Chondrocyte (in vitro differentiated cells): Measurements from ENCODE around the gene TANC2. TPM values are rescaled to one million over a fixed set of nuclear protein-coding genes. Genes with fewer than 3 reads are reported as not detected.

Experiments
- DNase-seq: peaks from one replicate; pipeline ENCODE4 v3.0.0; 2021; ENCODE audit warnings: mixed read lengths, low spot score
- H3K27ac Mint-ChIP-seq: one replicate; pipeline ENCODE4 v1.8.0; 2021; ENCODE audit warnings: mild to moderate bottlenecking, moderate library complexity, mixed read lengths; ENCODE audit not compliant: unreplicated experiment
- H3K27me3 Mint-ChIP-seq: 2 replicates; pipeline ENCODE4 v1.8.0; 2021; ENCODE audit warnings: low read depth, mixed read lengths
- H3K36me3 Mint-ChIP-seq: 2 replicates; pipeline ENCODE4 v1.8.0; 2021; ENCODE audit warnings: low read depth, mixed read lengths
- H3K4me1 Mint-ChIP-seq: 2 replicates; pipeline ENCODE4 v1.8.0; 2021; ENCODE audit warnings: low read depth, mild to moderate bottlenecking, mixed read lengths
- H3K4me3 Mint-ChIP-seq: one replicate; pipeline ENCODE4 v1.8.0; 2021; ENCODE audit warnings: mild to moderate bottlenecking, moderate library complexity, mixed read lengths; ENCODE audit not compliant: unreplicated experiment
- H3K9me3 Mint-ChIP-seq: 2 replicates; pipeline ENCODE4 v1.8.0; 2021; ENCODE audit warnings: low read depth, mixed read lengths
- total RNA-seq: library from RNA; stranded (reverse); gene quantifications from 3 replicates; pipeline ENCODE4 v1.2.1, GENCODE V29; 2021
- TF ChIP-seq, protein P1 (sequence below): fragments of 200-600 bp; sonication (generic); IDR thresholded peaks from 2 replicates; pipeline ENCODE4 v1.5.0; 2021; ENCODE audit warnings: antibody characterized with exemption, mild to moderate bottlenecking, moderate library complexity

The TANC2 gene
- total RNA-seq, 1 donor from 2014 or later = 55.7 TPM

DNA sequence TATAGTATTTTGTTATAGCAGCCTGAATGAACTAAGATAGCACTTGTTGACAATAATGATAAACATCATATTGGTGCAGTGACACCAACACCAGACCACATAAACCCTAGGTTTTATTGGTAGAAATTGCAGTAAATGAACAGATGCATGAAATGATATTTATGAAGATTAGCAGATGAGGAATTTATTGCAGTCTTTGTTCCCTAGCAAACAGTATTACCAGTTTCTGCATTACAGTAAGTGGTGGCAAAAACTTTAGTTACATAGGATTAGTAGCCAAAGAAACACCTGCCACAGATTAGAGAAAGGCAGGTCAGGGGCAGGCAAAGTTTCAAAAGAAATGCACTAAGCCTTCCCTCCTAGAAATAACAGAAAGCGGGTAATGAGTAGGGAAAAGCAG is 17.7 kb upstream of the TANC2 start:
- H3K4me3 Mint-ChIP-seq = no peak overlapping the region
- H3K27me3 Mint-ChIP-seq = no peaks in the 10 kb centered on the region
- no peaks in the 10 kb centered on the region for H3K36me3 Mint-ChIP-seq
- H3K27ac Mint-ChIP-seq = no peak overlapping the region
- peaks cover 10% of the 10 kb centered on the region for H3K4me1 Mint-ChIP-seq
- H3K9me3 Mint-ChIP-seq = peaks cover 7% of the 10 kb centered on the region
- no peak for DNase-seq
- TF ChIP-seq, protein P1, sequence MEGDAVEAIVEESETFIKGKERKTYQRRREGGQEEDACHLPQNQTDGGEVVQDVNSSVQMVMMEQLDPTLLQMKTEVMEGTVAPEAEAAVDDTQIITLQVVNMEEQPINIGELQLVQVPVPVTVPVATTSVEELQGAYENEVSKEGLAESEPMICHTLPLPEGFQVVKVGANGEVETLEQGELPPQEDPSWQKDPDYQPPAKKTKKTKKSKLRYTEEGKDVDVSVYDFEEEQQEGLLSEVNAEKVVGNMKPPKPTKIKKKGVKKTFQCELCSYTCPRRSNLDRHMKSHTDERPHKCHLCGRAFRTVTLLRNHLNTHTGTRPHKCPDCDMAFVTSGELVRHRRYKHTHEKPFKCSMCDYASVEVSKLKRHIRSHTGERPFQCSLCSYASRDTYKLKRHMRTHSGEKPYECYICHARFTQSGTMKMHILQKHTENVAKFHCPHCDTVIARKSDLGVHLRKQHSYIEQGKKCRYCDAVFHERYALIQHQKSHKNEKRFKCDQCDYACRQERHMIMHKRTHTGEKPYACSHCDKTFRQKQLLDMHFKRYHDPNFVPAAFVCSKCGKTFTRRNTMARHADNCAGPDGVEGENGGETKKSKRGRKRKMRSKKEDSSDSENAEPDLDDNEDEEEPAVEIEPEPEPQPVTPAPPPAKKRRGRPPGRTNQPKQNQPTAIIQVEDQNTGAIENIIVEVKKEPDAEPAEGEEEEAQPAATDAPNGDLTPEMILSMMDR = no peak

DNA sequence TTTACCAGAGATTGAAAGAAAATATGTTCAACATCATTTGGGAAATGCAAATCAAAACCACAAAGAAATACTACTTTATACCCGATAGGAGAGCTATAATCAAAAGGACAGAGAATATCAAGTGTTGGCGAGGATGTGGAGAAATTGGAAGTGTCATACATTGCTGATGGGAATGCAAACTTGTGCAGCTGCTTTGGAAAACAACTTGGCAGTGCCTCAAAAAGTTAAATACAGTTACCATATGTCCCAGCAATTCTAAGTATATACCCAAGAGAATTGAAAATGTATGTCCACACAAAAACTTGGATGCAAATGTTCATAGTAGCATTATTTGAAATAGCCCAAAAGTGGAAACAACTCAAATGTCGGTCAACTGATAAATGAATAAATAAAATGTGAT is 17.0 kb upstream of the TANC2 start:
- Mint-ChIP-seq H3K27ac (no peak overlapping the region), H3K4me1 (peaks cover 10% of the 10 kb centered on the region), H3K27me3 (no peaks in the 10 kb centered on the region), H3K4me3 (no peak overlapping the region), H3K36me3 (no peaks in the 10 kb centered on the region), H3K9me3 (peaks cover 7% of the 10 kb centered on the region)
- TF ChIP-seq, protein P1 = no peak
- no peak for DNase-seq

DNA sequence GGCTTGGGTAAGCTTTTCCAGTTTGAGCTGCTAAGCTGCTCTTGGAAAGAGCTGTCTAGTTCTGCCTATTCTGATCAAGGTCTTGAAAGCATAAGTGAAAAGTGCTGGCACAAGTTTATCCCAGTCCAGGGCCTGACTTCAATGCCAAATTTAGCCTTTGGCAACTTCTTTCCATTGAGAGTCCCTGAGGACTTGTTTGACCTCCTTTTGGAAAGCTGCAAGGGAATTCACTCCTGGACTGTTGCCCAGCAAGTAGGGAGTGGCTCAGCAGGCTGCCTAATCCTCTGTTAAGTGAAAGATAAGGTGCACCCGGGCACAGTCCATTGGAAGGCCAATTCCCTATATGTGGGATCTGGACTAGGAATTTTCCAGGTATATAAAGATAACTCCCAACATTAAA is 16.0 kb upstream of the TANC2 start:
- H3K9me3 Mint-ChIP-seq = peaks cover 7% of the 10 kb centered on the region
- no peaks in the 10 kb centered on the region for H3K36me3 Mint-ChIP-seq
- no peaks in the 10 kb centered on the region for H3K27me3 Mint-ChIP-seq
- H3K4me3 Mint-ChIP-seq = no peak overlapping the region
- H3K27ac Mint-ChIP-seq = peak overlapping the region; percentile 12
- no peak for DNase-seq
- TF ChIP-seq, protein P1 = no peak
- peaks cover 10% of the 10 kb centered on the region for H3K4me1 Mint-ChIP-seq

DNA sequence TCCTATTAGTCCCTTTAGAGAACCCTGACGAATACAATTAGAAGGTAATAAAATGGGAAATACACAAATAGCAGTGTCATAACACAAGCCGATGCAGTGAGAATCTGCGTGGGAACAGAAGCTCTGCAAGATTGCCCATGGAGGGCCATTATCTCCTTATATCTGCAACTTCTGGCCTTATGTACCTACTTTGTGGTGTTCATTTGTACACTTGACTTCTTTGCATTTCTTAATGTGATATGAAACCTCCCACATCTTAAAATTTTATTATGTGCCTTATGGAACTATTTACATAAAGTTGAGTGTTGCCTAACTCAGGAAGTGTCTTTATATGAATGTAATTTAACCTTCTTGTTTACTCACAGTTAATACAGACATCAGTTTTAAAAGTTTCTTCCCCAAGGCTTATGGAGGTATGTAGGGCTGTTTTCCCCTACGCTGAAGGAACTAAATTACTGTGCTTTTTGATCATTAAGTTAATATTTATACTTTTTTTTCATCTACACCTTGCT is 10.1 kb upstream of the TANC2 start:
- Mint-ChIP-seq H3K27ac (no peak overlapping the region), H3K27me3 (no peaks in the 10 kb centered on the region), H3K9me3 (no peaks in the 10 kb centered on the region), H3K4me1 (no peaks in the 10 kb centered on the region), H3K36me3 (no peaks in the 10 kb centered on the region), H3K4me3 (no peak overlapping the region)
- TF ChIP-seq, protein P1 = no peak
- DNase-seq = no peak

DNA sequence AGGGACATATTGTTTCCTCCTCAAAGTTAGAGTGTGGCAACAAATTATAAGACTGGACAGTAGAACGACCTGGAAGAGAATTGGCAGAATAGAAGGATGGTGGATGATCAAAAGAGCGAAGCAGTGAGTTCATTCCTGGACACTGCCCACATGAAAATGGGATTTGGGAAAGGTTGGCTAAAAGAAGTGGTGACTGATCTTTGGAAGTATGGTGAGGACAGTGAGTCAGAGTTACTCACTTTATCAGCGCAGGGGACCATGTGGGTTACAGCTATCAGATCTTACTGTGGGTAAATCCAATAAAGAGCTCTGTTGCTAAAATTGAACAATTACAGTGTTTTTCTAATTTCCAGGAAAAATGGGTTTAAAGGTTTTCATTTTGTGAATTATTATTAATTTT is 2.7 kb upstream of the TANC2 start:
- H3K27me3 Mint-ChIP-seq = no peaks in the 10 kb centered on the region

More for the DNA sequence above, 2.7 kb upstream of the TANC2 start:
- Mint-ChIP-seq H3K27ac (no peak overlapping the region), H3K4me1 (peaks cover 20% of the 10 kb centered on the region), H3K36me3 (no peaks in the 10 kb centered on the region), H3K4me3 (no peak overlapping the region), H3K9me3 (no peaks in the 10 kb centered on the region)
- TF ChIP-seq, protein P1 = no peak
- no peak for DNase-seq
